GM21526 (cell line): ENCODE results near the gene CAPN15.
A peak's percentile ranks its signal among the peaks of the same experiment; 100 is the strongest.

Experiments
- ATAC-seq: cut with Tn5 transposase; IDR thresholded peaks from one replicate; pipeline ENCODE4 v1.9.1; 2021; ENCODE audit warnings: moderate library complexity; ENCODE audit not compliant: unreplicated experiment, low FRiP score

The CAPN15 gene

GRCh38 chr16:574021-574760 lies 46.7 kb downstream of the CAPN15 start:
- no peak for ATAC-seq

- no peak for ATAC-seq
Observed at GRCh38 chr16:575354-576196, 48.1 kb downstream of the CAPN15 start.

- no peak for ATAC-seq
Observed at GRCh38 chr16:576197-576822, 48.8 kb downstream of the CAPN15 start.

GRCh38 chr16:576823-577201 lies 49.3 kb downstream of the CAPN15 start:
- no peak for ATAC-seq

- no peak for ATAC-seq
Observed at GRCh38 chr16:577796-578195, 50.3 kb downstream of the CAPN15 start.

- ATAC-seq: no peak
Observed at GRCh38 chr16:578232-578869, 50.8 kb downstream of the CAPN15 start.

- no peak for ATAC-seq
Observed at GRCh38 chr16:578870-579405, 51.4 kb downstream of the CAPN15 start.

GRCh38 chr16:580141-580945 lies 52.8 kb downstream of the CAPN15 start:
- ATAC-seq: no peak

- ATAC-seq: no peak
Observed at GRCh38 chr16:580946-581498, 53.5 kb downstream of the CAPN15 start.

- ATAC-seq: no peak
Observed at GRCh38 chr16:582218-582613, 54.7 kb downstream of the CAPN15 start.

- ATAC-seq: no peak
Observed at GRCh38 chr16:582614-583331, 55.3 kb downstream of the CAPN15 start.

GRCh38 chr16:583470-583814 lies 55.9 kb downstream of the CAPN15 start:
- ATAC-seq: no peak

- no peak for ATAC-seq
Observed at GRCh38 chr16:583815-584591, 56.5 kb downstream of the CAPN15 start.

GRCh38 chr16:585351-585750 lies 57.8 kb downstream of the CAPN15 start:
- ATAC-seq: no peak

GRCh38 chr16:586047-586644 lies 58.6 kb downstream of the CAPN15 start:
- no peak for ATAC-seq

GRCh38 chr16:586645-587590 lies 59.4 kb downstream of the CAPN15 start:
- ATAC-seq: no peak

- ATAC-seq: peak; percentile 7
Observed at GRCh38 chr16:588639-588888, 61.1 kb downstream of the CAPN15 start.
